NCI-H2196 treated with DMSO at 0.1 percent for 48 hours (cell line): ENCODE measurements around the gene RBM38.
"Not testable (repeated sequence)": the region's sequence is repeated elsewhere in the genome, so short reads cannot be mapped to it uniquely, and the experiment has no call there.

Experiments used
- DNase-seq: peaks from one replicate; lab custom pipeline; 2025; ENCODE audit not compliant: unreplicated experiment; lab: John Stamatoyannopoulos, UW

RBM38 gene

GRCh38 chr20:57416296-57417022 lies 25.3 kb downstream of the RBM38 start:
- no peak for DNase-seq

GRCh38 chr20:57417051-57417689 lies 26.0 kb downstream of the RBM38 start:
- no peak for DNase-seq

- DNase-seq = no peak
These were observed 26.9 kb downstream of the RBM38 start for GRCh38 chr20:57417830-57418780.

DNA sequence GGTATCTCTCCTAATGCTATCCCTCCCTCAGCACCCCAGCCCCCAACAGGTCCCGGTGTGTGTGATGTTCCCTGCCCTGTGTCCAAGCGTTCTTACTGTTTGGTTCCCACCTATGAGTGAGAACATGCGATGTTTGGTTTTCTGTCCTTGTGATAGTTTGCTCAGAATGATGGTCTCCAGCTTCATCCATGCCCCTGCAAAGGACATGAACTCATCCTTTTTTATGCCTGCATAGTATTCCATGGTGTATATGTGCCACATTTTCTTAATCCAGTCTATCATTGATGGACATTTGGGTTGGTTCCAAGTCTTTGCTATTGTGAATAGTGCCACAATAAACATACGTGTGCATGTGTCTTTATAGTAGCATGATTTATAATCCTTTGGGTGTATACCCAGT lies 28.3 kb downstream of the RBM38 start:
- DNase-seq = not testable (repeated sequence)

GRCh38 chr20:57420571-57421252 lies 29.5 kb downstream of the RBM38 start:
- DNase-seq = no peak

DNA sequence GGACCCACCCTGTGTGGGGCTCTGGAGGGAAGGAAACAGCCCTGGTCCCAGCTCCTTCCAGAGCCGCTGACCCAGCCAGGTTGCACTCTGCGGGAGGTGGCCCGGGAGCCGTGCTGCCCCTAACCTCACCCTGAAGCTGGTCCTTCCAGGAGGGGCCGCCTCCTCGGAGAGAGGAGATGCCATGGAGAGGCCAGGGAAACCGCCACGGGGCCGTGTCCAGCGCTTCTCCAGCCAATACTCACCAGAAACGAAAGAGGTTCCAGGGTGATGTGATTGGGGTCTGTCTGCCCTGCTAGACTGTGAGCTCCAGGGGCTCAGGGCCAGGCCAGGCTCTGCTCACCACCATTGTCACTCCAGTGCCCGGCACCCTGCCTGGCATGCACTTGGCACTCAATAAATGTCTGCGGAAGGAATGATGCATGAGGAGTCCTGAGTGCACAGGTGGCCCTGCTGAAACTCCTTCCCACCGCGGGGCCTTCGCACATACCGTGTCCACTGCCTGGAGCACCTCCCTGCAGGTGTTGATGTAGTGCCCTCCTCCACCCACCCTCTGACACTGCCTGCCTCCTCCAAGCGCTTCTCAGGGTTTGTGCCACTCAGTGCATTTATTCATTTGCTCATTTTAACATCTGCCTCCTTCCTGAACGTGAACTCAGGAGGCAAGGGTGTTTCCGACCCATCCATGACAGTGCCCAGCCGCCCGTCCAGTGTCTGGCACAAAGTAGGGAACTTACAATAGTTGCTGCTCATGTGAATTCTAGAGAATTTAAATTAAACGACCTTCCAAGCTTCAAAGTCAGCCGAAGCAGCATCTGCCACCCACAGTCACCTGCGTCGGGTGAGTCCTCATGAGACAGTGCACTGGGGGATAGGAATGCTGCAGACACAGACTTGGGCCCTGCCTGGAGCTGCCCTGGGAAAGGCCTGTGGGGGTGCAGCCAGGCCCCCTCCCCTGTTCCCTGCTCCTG lies 30.3 kb downstream of the RBM38 start:
- DNase-seq = no peak

DNA sequence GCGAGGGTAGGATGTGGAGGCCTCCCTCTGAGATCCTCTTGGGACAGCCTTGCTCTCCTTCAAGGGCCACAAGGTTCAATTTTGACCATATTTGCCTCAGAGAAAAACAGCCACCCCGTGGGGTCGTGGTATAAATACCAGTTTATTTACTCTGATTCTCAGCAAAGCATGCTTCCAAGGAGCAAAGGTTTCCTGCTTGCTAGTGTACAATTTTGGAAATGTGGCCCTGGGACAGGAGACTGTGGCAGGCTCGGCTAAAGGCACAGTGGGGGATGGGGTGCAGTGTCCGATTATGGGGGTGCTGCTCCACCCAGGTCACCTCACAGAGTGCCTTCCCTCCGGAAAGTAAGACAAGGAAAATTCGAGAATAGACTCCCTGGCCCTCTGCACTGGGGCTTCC lies 31.1 kb downstream of the RBM38 start:
- DNase-seq = no peak

DNA sequence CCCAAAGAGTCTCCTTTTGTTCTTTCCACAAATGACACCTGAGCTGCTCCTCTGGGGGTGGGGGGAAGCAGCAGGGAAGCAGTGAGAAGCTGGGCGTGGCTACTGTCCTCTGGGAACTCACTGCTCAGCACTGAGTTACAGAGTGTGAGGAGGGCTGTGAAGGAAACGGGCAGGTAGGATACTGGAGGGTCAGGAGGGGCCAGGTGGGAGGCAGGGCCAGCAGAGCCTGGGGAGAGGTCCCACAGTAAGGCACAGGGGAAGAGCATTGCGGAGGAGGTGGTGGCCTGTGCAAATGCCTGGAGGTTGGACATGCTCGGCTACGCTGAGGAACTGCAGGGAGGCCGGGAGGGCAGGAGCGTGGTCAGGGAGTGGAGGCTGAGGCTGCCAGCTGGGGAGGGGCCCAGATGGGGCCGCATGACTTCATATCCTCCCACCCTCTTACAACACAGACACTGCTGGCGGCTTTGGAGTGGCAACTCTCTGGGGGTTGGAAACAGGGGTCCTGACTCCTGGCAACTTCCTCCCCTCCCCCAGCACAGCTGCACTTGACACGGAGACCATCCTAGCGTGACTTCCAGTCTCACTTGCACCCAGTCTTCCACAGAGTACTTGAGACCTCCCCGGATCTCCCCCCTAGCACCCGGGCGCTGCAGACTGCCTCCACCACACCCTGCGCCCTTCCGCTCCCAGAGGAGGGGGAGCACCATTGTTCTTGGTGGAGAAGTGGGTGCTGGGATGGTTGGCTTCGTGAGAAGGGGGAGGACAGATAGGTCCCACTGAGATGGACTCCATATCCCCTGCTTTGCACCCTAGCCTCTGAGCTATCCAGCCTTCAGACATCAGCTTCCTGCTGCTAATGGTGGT lies 34.2 kb downstream of the RBM38 start:
- DNase-seq = no peak

GRCh38 chr20:57426271-57426689 lies 35.1 kb downstream of the RBM38 start:
- DNase-seq = no peak

DNA sequence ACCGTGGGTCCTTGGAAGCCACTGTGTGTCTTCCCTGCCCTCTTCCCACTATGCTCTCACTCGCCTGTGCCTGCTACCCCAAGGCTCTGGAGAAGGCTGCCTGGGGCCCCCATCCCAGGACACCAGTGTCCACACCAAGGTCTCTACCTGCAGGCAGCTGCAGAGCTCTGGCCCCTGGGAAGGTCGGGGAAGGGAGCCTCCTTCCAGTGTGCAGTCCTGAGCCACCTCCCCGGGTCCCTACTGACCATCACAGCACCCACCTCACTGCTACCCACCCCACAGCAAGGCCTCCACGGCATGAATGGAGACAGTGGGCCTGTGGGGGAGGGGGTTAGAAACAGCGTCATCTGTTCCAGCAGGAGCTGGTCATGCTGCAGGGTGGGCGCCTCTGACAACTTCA lies 35.6 kb downstream of the RBM38 start:
- no peak for DNase-seq

GRCh38 chr20:57428324-57429158 lies 37.3 kb downstream of the RBM38 start:
- DNase-seq = no peak

GRCh38 chr20:57429159-57429496 lies 37.9 kb downstream of the RBM38 start:
- DNase-seq = no peak

DNA sequence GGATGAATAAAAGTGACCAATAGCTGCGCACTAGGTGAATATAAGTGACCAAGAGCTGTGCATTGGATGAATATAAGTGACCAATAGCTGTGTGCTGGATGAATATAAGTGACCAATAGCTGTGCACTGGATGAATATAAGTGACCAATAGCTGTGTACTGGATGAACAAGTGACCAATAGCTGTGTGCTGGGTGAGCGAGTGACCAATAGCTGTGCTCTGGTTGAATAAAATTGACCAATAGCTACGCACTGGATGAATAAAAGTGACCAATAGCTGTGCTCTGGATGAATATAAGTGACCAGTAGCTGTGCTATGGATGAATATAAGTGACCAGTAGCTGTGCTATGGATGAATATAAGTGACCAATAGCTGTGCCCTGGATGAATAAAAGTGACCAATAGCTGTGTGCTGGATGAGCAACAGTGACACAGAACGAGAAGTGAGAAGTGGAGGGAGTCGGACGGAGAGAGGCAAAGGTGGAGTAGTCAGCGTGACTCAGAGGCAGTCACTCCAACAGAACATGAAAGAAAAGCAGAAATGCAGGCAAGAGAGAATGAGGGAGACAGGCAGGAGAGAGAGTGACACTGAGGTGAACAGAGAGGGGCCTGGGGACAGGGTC lies 38.5 kb downstream of the RBM38 start:
- DNase-seq = no peak

- DNase-seq = not testable (repeated sequence)
These were observed 39.0 kb downstream of the RBM38 start for GRCh38 chr20:57430201-57430596.

GRCh38 chr20:57431539-57431835 lies 40.3 kb downstream of the RBM38 start:
- DNase-seq = no peak

DNA sequence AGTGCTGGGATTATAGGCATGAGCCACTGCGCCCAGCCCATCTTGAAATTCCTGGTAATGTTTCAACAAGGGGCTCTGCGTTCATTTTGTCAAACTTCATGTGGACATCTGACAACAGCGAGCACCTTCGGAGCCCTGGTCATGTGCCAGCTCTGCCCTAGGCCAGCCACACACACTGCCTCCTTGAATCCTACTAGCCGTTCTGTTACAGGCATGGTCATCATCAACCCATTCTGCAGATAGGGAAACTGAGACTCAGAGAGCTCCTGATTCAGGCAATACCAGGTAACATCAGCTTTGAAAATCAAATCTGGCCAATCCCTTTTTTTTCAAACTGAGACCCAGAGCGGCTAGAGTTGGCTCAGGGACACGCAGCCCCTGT lies 41.3 kb downstream of the RBM38 start:
- no peak for DNase-seq

DNA sequence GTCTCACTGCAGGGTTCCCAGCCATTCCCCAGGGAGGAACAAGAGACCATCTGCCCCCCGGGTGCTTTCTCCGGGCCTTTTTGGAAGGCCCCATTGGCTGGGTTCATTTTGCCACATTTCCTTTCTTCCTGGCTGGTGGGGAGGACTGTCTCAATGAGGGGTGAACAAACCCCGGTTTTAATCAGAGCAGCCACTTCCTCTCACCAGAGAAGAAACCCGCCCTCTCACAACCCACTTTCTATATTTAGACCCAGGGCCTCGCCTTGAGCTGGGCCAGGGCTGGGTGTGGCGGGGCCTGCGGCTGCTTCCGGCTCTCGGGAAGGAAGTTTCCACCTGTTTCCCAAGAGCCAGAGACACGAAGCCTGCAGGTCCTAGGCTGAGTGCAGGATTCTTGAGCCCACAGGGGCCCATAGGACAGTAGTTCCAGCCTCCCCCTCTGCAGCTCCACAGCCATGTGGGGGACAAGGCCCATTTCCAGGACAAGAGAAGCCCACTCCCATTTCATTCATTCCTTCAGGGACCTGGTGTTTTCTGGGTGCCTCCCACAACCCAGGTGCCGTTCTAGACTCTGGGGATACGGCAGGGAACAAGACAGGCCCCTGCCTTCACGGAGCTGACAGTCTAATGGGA lies 41.8 kb downstream of the RBM38 start:
- no peak for DNase-seq
